ENCODE results near the gene ROBO2.

- TF ChIP-seq CTCF (conservative IDR thresholded peaks at IDR 0.05) (no peak), ZFX (IDR thresholded peaks at IDR 0.05) (no peak)
These were observed 16.0 kb downstream of the ROBO2 start for GRCh38 chr3:77055841-77056341.
